NCI-H748 treated with DMSO at 0.1 percent for 48 hours (cell line): ENCODE results near the gene SAMD11.
A peak's percentile ranks its signal among the peaks of the same experiment; 100 is the strongest.

Source experiments
- DNase-seq: peaks from one replicate; lab custom pipeline; 2025; lab: John Stamatoyannopoulos, UW

The SAMD11 gene

DNA sequence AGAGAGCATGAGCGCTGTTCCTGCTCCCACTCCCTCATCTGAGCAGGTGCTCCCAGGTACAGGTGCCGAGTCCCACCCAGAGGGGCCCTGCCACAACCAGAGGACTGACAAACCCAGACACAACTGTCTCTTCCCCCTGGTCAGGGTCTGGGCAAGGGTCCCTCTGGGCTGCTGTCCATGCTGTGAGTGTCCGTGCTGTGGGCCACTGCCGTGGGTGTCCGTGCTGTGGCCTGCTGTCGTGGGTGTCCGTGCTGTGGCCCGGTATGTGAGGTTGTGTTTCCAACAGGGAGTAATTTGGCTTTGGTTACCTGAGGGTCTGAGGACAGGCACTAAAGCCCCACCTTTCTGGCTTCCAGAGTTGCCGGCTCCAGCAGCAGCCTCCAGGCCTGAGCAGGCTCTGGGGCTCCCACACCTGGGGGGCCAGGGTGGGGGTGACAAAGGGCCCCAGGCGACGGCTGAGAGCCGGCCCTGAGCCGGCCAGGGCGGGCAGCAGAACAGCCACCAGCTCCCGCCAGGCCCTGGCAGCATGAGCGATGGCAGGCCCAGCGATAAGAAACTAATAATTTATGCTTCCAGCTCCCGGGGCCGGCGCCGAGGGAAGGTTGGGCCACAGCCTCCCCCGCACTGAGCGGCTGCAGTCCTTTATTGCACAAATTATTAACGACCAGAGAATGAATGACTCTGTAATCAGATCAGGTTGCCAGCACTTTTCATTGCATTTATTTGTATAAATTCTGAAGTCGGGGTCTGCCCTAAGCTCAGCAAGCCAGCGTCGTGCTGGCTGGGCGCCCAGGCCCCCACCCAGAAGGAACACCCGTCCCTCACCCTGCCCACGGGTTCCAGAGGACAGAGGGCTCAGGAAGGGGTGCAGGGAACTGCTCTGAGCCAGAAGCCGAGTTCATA, 7.3 kb upstream of the SAMD11 start:
- no peak for DNase-seq

DNA sequence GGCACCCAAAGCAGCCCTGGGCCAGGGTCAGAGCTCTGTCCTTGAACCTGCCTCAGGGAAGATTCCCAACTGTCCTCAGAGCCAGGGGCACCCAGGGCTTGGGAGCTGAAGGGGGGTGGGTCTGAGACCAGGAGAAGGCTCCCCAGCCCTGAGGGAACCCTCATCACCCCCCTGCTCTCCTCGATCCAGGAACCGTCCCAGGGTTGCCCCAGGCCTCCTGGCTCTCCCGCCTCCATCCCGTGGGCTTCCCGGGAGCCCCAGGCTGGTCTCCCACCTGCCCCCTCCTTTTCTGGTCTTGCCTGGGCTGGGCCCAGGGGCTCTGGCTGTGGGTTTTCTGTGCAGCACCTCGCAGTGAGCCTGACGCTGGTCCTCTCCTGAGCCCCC, 6.7 kb upstream of the SAMD11 start:
- no peak for DNase-seq

- DNase-seq: no peak
Observed at GRCh38 chr1:917466-918091, 6.1 kb upstream of the SAMD11 start.

GRCh38 chr1:918353-918752, 5.4 kb upstream of the SAMD11 start:
- DNase-seq: no peak

DNA sequence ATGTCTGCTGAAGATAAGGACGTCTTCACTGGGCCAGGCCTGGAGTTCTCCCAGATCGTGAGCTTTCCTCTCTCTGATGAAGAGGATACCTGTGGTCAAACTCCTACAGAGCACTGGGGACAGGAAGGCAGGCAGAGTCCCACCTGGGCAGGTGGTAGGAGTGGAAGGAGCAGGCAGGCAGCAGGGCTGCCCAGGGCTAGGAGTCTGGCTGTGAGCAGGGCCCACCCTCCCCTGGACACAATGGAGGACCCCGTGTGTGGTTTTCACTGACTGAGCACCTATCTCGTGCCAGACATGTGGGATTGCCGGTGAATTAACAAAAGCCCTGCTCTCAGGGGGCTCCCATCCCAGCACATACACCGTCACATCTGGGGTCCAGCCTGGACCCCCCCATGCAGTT, 4.9 kb upstream of the SAMD11 start:
- no peak for DNase-seq

GRCh38 chr1:919271-919872, 4.4 kb upstream of the SAMD11 start:
- DNase-seq: no peak

- DNase-seq: no peak
Observed at GRCh38 chr1:920010-920409, 3.7 kb upstream of the SAMD11 start.

DNA sequence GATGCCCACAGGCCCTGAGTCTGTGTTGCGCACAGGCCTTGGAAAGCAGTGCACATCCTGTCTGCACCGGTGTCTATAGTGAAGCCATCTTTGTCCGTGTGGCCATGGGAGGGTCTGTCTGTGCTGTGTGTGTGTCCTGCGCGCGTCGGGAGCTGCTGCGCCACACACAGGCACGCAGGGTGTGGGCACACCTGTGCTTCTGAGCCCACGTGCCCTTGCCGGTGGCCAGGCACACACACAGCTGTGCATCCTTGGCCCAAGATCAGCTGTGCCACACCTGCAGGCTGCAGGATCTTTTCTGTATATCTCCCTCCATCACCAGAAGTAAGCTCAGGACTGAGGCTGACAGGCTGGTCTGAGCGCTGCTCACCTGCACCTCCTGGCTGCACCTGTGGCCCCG, 3.2 kb upstream of the SAMD11 start:
- no peak for DNase-seq

DNA sequence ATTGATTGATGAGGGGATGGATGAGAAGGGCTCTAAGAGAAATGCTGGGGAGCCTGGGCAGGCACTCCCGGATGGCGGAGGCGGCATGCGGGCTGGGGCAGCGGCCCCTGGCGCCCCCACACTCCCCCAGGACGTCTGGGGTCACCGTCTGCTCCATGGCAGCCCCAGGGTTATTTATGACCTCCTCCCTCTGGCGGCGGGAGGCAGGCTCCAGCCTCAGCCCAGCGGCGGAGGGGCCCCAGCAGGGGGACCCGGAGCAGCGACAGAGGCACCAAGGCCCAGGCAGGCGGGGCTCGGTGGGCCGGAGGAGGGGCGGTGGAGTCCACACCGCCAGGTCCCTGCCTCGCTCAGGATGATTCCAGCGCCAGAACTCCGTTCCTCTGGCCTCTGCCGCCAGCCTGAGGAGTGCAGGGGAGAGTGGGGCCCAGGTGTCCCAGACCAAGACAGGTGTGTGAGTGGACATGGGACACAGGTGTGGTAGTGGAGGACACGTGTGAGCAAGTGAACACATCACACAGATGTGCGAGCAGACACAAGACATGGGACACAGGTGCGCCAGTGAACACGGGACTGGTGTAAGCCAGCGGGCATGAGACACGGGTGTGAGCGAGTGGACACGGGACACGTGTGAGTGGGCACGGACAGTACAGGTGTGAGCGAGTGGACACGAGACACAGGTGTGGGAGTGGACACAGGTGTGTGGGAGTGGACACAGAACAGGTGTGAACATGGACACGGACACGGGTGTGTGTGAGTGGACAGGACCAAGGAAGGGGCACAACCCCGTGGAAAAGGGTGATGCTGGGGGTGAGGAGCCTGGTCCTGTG, 2.5 kb upstream of the SAMD11 start:
- peak; percentile 19 for DNase-seq

DNA sequence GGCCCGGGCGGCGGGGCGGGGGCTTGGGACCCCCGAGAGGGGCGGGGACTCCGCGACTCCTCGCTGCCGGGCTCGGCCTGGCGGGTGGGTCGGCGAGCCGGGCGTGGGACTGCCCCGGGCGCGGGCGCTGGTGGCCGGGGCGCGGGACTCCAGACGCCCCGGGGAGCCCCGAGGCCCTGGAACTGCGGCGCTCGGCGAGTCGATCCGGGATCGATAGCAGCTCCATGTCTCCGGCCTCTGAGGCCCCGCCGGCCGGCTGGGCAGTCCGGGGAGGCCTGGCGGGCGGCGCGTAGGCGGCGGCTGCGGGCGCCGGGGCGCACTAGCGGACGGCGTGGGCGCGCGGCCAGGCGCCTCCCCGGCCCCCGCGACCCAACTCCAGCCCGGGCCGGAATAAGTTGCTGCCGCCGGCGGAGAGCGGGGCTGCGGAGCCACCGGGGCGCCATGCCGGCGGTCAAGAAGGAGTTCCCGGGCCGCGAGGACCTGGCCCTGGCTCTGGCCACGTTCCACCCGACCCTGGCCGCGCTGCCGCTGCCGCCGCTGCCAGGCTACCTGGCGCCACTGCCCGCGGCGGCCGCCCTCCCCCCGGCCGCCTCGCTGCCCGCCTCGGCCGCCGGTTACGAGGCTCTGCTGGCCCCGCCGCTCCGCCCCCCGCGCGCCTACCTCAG, 400 bp downstream of the SAMD11 start:
- DNase-seq: no peak

DNA sequence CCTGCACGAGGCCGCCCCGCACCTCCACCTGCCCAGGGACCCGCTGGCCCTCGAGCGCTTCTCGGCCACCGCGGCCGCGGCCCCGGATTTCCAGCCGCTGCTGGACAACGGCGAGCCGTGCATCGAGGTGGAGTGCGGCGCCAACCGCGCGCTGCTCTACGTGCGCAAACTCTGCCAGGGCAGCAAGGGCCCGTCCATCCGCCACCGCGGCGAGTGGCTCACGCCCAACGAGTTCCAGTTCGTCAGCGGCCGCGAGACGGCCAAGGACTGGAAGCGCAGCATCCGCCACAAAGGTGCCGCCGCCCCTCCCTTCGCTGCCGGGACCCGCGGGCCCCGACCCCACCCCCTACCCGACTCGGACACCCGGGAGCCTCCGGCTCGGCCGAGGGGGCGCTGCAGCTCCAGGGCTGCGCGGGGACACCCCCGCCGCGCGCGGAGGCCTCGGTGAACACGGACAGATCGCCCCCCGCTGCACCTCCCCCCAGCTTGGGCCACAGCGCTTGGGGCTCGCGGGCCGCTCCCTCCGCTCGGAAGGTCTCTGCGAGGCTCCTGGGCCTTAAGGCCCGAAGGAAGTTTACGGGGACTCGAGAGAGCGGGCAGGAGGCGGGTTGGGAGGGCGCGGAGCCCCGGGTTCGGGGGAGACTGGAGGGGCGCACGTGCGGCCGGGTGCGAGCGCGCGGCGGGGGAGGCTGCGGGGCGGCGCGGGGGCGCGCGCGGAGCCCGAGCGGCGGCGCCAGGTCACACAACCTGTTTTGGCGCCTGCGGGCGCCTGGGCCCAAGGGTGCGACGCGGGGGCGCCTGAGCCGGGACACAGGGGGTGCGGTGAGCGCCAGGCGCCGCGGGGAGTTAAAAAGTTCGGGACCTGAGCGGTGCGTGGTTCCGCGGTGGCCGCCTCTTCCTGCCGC, 1.2 kb downstream of the SAMD11 start:
- peak; percentile 21 for DNase-seq

DNA sequence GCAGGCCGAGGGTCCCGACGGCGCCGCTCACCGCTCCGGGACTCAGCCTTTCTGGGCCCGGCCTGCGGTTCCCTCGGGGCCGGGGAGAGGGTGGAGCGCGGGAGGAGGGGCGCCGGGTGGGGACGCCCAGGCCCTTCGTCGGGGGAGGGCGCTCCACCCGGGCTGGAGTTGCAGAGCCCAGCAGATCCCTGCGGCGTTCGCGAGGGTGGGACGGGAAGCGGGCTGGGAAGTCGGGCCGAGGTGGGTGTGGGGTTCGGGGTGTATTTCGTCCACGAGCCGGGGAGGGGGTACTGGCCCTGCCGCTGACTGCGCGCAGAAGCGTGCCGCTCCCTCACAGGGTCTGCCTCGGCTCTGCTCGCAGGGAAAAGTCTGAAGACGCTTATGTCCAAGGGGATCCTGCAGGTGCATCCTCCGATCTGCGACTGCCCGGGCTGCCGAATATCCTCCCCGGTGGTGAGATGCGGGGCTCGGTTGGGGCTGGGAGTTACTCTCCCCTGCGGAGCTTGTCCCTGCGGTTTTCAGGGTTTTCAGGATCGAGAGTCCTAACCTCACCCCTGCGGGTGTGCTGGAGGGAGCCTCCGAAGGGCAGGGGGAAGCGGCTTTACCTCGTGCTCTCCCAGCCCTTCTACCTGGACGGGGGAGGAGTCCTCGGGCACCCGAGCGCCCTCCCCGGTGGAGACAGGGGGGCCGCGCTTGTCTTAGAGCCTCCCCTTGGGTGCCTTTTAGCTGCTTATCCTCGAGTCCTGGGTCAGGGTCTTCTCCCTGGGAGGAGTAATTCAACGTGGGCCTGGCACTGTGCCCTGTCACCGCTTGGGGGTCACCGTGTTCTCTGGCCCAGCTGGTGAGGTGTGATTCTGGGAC, 2.1 kb downstream of the SAMD11 start:
- DNase-seq: no peak

- DNase-seq: no peak
Observed at GRCh38 chr1:927234-927633, 3.5 kb downstream of the SAMD11 start.

DNA sequence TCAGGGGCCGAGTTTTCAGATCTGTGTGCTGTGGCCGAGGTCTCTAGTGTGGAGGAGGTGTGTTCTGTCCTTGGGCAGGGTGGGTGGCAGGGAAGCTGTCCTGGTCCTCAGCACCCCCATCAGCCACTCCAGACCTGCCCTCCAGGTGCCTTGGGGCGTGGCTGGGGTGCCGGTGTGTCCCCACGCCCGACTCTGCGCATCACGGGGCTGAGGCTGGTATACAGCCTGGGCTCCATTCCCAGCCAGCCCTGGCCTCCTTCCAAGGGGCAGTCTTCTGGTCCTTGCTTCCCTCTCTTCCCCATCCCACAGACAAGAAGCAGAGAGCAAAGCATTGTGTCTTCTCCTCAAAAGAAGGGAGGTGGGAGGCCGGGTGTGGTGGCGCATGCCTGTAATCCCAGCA, 4.0 kb downstream of the SAMD11 start:
- no peak for DNase-seq

- DNase-seq: no peak
Observed at GRCh38 chr1:928825-929661, 5.3 kb downstream of the SAMD11 start.

GRCh38 chr1:929712-930632, 6.2 kb downstream of the SAMD11 start:
- no peak for DNase-seq

- no peak for DNase-seq
Observed at GRCh38 chr1:930633-931138, 7.0 kb downstream of the SAMD11 start.
